ENCODE data around the gene MAP2K4. TPM values are rescaled to one million over a fixed set of nuclear protein-coding genes. Genes with fewer than 3 reads are reported as not detected.

The MAP2K4 gene
- total and polyA plus RNA-seq, 2 of the 4 experiments (the other 2 are of a cell fraction) = 14.5 to 32.6 TPM

- Histone ChIP-seq H4K8ac (ENCODE audit: low read depth in 2 of 2, low read length in 2 of 2) (no peak overlapping the region), H3K23ac (ENCODE audit: low read depth, low read length) (no peak overlapping the region), H3K4me1 (ENCODE audit: control insufficient read depth, insufficient read depth, low read length) (no peaks in the 10 kb centered on the region), H4K5ac (ENCODE audit: low read depth, low read length) (no peak overlapping the region), H3K9ac (ENCODE audit: low read depth, low read length) (no peak overlapping the region), H3K79me1 (ENCODE audit: low read depth in 1 of 2, low read length in 2 of 2) (peaks cover 11 to 30% of the 10 kb centered on the region in 2 experiments; a peak in 3 of 4 replicates), H3K36me3 (ENCODE audit: control insufficient read depth, insufficient read depth, low read length) (peaks cover 15% of the 10 kb centered on the region), H4K20me1 (ENCODE audit: insufficient read depth, low read length) (no peaks in the 10 kb centered on the region), H2BK15ac (ENCODE audit: low read depth, low read length) (no peak overlapping the region), H2AFZ (replicated peaks; ENCODE audit: low read length, poor library complexity) (no peak overlapping the region), H3K18ac (ENCODE audit: low read depth, low read length) (no peak overlapping the region), H2BK5ac (ENCODE audit: low read depth, low read length, poor library complexity, severe bottlenecking) (no peak overlapping the region), H3K4me3 (ENCODE audit: insufficient read depth, low read depth, low read length) (no peak overlapping the region), H3K27me3 (ENCODE audit: control insufficient read depth, insufficient read depth, low read length) (no peaks in the 10 kb centered on the region), H2AK5ac (ENCODE audit: low read depth, low read length) (no peak overlapping the region), H2AK9ac (replicated peaks; ENCODE audit: low read depth, low read length, poor library complexity) (no peak overlapping the region), H3K9me3 (ENCODE audit: control insufficient read depth, insufficient read depth, low read length) (no peaks in the 10 kb centered on the region), H2BK20ac (ENCODE audit: low read depth, low read length) (no peak overlapping the region), H3K4me2 (ENCODE audit: low read depth, low read length) (no peak overlapping the region), H2BK120ac (ENCODE audit: low read depth, low read length) (no peak overlapping the region), H3K27ac (ENCODE audit: insufficient read depth, low read length) (no peak overlapping the region), H4K91ac (ENCODE audit: insufficient read depth, low read depth, low read length) (no peak overlapping the region), H3K14ac (replicated peaks; ENCODE audit: low read depth, low read length) (no peak overlapping the region), H3K56ac (ENCODE audit: extremely low read depth, insufficient read depth, low read length) (no peak overlapping the region), H3K4ac (ENCODE audit: low read depth, low read length) (no peak overlapping the region), H3K9me1 (ENCODE audit: insufficient read depth, low read length) (peaks cover 2% of the 10 kb centered on the region; the same call in 1 of the 2 replicates)
- DNase-seq = no peak
- CTCF ChIA-PET = no interaction called here
- in situ Hi-C loops (cut with MboI; ENCODE audit: low sequenced_read_pairs) = no loop called here
- POLR2A ChIA-PET (ENCODE audit: unreplicated experiment) = no interaction called here
- dilution Hi-C loops (cut with HindIII; ENCODE audit: low sequenced_read_pairs, unreplicated experiment) = no loop called here
- intact Hi-C loops (cut with micrococcal nuclease) = no loop called here
- ATAC-seq (ENCODE audit: low read depth) = no peak
- no peak for TF ChIP-seq POLR2A (IDR thresholded peaks at IDR 0.05; ENCODE audit: low read depth, low read length)
- no peak for TF ChIP-seq CHD1 (IDR thresholded peaks at IDR 0.05; ENCODE audit: low read depth, low read length)
- TF ChIP-seq BHLHE40 (IDR thresholded peaks at IDR 0.05; ENCODE audit: low read depth, low read length) = no peak
- no TSS peak for BruUV-seq (replicated peaks)
- WGBS, 2 experiments (ENCODE audit: extremely low coverage in 2 of 2, insufficient read length in 1 of 2) = 55% methylated on average over 2 of the region's 6 CpGs; no CpG with 5 or more reads in 1 of the 2 experiments
These were observed 101.4 kb downstream of the MAP2K4 start for GRCh38 chr17:12122075-12122474.

All from IMR-90 (cell line).